Bronchial epithelial cell (primary cell): ENCODE results near the gene HSCB. TPM values are rescaled to one million over a fixed set of nuclear protein-coding genes. Genes with fewer than 3 reads are reported as not detected.

ENCODE experiments used
- DNase-seq: peaks from one replicate; pipeline ENCODE4 v3.0.0-alpha.2; 2010; ENCODE audit warnings: low read depth
- FAIRE-seq: peaks from 2 replicates; lab custom pipeline; 2011; peaks lifted over from hg19 to GRCh38; lab: Jason Lieb, UNC
- H3K27me3 ChIP-seq: 2 replicates; pipeline ENCODE4 v1.5.1; 2011; ENCODE audit warnings: low read length; ENCODE audit not compliant: control insufficient read depth, insufficient read depth
- H3K36me3 ChIP-seq: 2 replicates; pipeline ENCODE4 v1.5.1; 2011; ENCODE audit warnings: low read length; ENCODE audit not compliant: control insufficient read depth, insufficient read depth
- H3K4me3 ChIP-seq: 2 replicates; pipeline ENCODE4 v1.5.1; 2011; ENCODE audit warnings: mild to moderate bottlenecking, low read depth, low read length, control low read depth
- total RNA-seq: library from RNA; depleted of rRNA; stranded (reverse); fragments of >200 nt; gene quantifications from 2 replicates; pipeline ENCODE4 v1.2.1, GENCODE V29; 2014
- TF ChIP-seq, protein P1 (sequence below): IDR thresholded peaks from 2 replicates; pipeline ENCODE4 v1.5.1; 2011; ENCODE audit warnings: mild to moderate bottlenecking, moderate library complexity, low read length, control low read depth, inconsistent platforms; ENCODE audit not compliant: insufficient read depth, severe bottlenecking

The HSCB gene
- total RNA-seq, 1 donor from 2014 or later = 24.7 TPM

- FAIRE-seq = no peak
- TF ChIP-seq, protein P1, sequence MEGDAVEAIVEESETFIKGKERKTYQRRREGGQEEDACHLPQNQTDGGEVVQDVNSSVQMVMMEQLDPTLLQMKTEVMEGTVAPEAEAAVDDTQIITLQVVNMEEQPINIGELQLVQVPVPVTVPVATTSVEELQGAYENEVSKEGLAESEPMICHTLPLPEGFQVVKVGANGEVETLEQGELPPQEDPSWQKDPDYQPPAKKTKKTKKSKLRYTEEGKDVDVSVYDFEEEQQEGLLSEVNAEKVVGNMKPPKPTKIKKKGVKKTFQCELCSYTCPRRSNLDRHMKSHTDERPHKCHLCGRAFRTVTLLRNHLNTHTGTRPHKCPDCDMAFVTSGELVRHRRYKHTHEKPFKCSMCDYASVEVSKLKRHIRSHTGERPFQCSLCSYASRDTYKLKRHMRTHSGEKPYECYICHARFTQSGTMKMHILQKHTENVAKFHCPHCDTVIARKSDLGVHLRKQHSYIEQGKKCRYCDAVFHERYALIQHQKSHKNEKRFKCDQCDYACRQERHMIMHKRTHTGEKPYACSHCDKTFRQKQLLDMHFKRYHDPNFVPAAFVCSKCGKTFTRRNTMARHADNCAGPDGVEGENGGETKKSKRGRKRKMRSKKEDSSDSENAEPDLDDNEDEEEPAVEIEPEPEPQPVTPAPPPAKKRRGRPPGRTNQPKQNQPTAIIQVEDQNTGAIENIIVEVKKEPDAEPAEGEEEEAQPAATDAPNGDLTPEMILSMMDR = no peak
- peaks cover 28% of the 10 kb centered on the region for H3K36me3 ChIP-seq
- no peak overlapping the region for H3K4me3 ChIP-seq
- no peak for DNase-seq
- H3K27me3 ChIP-seq = no peaks in the 10 kb centered on the region
Measured at GRCh38 chr22:28795932-28796856, 54.4 kb downstream of the HSCB start.

DNA sequence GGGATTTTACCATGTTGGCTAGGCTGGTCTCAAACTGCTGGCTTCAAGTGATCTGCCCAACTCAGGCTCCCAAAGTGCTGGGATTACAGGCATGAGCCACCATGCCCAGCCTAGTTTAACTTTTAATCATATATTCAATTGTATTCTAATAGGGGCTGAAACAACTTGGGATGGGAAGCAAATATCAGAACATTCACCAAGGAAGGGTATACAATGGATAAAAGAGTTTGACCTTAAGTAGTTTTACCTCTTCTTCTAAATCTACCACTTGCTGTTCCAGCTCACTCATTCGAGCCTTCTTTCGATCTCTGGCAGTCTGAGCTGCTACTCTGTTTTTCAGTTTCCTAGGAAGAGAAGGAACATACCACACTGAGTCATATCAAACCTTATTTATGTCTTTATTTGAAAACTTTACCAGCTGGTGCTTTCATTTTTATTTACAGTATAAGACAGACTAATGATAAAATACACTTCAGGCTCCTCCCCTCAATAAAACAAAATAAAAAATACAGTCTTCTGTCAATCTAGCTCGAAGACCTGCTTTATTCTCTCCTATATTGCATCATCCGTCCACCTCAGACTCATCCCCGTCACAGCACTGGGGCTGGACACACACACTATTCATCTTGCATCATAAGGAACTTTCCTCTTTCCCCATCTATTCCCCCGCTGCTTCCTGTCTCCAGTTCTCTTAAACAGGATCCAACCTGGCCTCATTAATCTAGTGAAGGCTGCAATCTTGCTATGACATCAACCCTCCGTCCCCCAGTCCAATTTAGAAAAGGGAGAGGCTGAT lies 57.2 kb downstream of the HSCB start:
- FAIRE-seq = peak; percentile 83

DNA sequence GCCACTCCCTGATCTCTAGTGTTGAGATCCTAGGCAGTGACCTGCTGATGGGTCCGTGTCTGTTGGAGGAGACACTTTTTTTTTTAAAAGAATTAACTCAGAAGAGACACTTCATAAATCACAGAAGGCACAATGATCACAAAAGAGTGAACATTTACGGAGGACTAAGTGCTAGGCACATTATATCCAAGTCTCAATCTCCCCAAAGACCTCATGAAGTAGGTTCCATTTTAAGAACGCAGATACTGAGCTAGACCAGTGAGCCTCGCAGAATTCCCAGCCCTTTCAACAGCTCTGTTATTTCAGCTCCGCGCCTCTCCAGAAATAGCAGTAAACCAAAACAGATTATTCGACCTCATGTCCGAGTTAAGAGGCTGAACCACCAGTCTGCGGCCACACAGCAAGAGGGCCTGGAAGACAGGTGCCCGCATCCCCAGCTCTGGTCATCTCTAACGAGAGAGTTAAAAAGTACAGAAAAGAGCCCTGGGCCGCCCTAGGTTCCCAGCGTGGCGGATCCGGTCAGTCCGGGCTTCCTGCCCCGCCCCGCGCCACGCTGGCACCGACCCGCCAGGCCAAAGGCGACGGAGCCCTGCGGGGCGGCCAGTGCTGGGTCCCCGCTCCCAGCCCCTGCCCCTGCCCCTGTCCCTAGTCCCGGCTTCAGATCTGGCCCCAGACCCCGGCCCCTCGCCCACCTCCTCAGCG lies 57.9 kb downstream of the HSCB start:
- H3K4me3 ChIP-seq = peak overlapping the region; percentile 84
- DNase-seq (no peak), FAIRE-seq (no peak)
- H3K27me3 ChIP-seq = no peaks in the 10 kb centered on the region
- TF ChIP-seq, protein P1 = no peak
- peaks cover 28% of the 10 kb centered on the region for H3K36me3 ChIP-seq

More for the DNA sequence above, 57.2 kb downstream of the HSCB start:
- Histone ChIP-seq H3K36me3 (peaks cover 28% of the 10 kb centered on the region), H3K27me3 (no peaks in the 10 kb centered on the region), H3K4me3 (peak overlapping the region; percentile 84)
- TF ChIP-seq, protein P1 = no peak
- DNase-seq = peak; percentile 91

DNA sequence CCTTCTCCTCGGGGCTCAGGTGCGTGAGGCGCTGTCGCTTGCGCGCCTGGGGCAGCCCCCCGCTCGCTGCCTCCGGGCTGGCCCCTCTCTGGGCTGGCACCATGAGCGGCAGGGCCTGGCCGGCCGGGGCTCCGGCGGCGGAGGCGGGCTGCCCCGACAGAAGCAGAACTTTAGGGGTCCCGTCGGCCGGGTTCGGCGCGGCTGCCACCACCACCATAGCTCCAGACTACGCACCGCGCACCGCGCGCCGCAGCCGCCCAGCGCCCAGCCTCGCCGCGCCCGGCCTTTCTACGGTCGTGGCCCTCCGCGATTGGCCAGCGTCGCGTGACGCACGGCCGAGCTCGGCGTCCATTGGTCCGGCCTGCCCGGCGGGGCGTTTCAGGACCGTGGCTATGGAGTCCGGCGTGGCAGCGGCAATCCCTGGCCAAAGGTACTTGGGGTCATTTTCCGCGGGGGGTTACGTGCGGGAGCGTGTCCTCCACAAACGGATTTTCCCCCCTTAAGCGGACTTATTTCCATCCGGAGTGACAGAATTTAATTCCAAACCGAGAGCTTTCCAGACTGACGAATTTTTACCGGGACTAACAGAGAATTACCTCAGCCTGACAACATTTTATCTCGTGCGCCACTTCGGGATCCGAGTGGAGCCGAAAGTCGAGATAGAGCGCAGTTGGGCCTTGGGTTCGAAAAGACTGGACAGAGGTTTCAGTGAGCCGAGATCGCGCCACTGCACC lies 58.6 kb downstream of the HSCB start, which contains the start of gene XBP1:
XBP1 (minus strand) TSS at position 262 of the 734 bp plus-strand sequence.
- Histone ChIP-seq H3K4me3 (peak within 1 kb of the TSS; percentile 84), H3K27me3 (no peaks in the 10 kb centered on the region), H3K36me3 (peaks cover 24% of the 10 kb centered on the region)
- peak; percentile 78 for DNase-seq
- no peak for FAIRE-seq
- TF ChIP-seq, protein P1 = no peak

- peak; percentile 20 for DNase-seq
- H3K27me3 ChIP-seq = no peaks in the 10 kb centered on the region
- no peak for FAIRE-seq
- peak overlapping the region; percentile 84 for H3K4me3 ChIP-seq
- TF ChIP-seq, protein P1 = no peak
- peaks cover 11% of the 10 kb centered on the region for H3K36me3 ChIP-seq
Measured at GRCh38 chr22:28801845-28802594, 60.2 kb downstream of the HSCB start.
